ENCODE data around the gene AAK1.

DNA sequence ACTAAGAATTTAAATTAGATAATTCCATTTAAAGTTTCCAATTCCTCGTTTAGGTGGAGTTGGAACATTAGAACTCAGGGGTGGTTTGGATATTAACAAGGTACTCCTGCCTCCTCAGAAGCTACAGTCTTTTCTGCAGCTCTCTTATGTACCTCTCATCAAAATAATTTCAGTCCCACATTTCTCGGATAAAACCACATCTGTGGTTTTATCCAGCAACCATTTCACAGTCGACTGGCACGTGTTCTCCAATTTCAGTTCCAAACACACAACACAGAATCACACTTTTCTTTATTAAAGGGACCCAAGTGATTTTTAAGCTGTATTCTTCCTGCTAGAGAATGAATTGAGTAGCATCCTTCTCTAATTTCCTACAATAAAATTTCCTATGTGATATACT lies 183.6 kb downstream of the AAK1 start:
- TF ChIP-seq, protein P1, sequence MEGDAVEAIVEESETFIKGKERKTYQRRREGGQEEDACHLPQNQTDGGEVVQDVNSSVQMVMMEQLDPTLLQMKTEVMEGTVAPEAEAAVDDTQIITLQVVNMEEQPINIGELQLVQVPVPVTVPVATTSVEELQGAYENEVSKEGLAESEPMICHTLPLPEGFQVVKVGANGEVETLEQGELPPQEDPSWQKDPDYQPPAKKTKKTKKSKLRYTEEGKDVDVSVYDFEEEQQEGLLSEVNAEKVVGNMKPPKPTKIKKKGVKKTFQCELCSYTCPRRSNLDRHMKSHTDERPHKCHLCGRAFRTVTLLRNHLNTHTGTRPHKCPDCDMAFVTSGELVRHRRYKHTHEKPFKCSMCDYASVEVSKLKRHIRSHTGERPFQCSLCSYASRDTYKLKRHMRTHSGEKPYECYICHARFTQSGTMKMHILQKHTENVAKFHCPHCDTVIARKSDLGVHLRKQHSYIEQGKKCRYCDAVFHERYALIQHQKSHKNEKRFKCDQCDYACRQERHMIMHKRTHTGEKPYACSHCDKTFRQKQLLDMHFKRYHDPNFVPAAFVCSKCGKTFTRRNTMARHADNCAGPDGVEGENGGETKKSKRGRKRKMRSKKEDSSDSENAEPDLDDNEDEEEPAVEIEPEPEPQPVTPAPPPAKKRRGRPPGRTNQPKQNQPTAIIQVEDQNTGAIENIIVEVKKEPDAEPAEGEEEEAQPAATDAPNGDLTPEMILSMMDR (IDR thresholded peaks at IDR 0.05), result no peak
- TF ChIP-seq POLR2A (IDR thresholded peaks at IDR 0.05), result no peak
- no peak for TF ChIP-seq POLR2AphosphoS5 (IDR thresholded peaks at IDR 0.05; ENCODE audit: insufficient read depth in 1 of 2, low read depth in 1 of 2)
